ENCODE data around the gene ARHGAP29.

- TF ChIP-seq CTCF (optimal IDR thresholded peaks at IDR 0.05 in 1 of 3, IDR thresholded peaks at IDR 0.05 in 1 of 3, conservative IDR thresholded peaks at IDR 0.05 in 1 of 3; ENCODE audit: extremely low read depth in 1 of 3, insufficient read depth in 2 of 3, low read length in 3 of 3) (no peak), EZH2 (IDR thresholded peaks at IDR 0.05; ENCODE audit: low read length) (no peak)
Measured at GRCh38 chr1:94132111-94132510, 105.3 kb downstream of the ARHGAP29 start.

Measured in keratinocyte (primary cell).